GM12874 (cell line): ENCODE data around the gene ARIH1.

ENCODE experiments used
- CTCF ChIP-seq: IDR thresholded peaks from 2 replicates; pipeline ENCODE4 v1.5.1; 2011; ENCODE audit warnings: low read depth, mild to moderate bottlenecking, control low read depth, low read length, moderate library complexity; ENCODE audit not compliant: insufficient read depth

ARIH1 gene

GRCh38 chr15:72541674-72542073 lies 67.5 kb downstream of the ARIH1 start:
- no peak for TF ChIP-seq CTCF

- TF ChIP-seq CTCF, result no peak
These were observed 71.0 kb downstream of the ARIH1 start for GRCh38 chr15:72545156-72545555.

- TF ChIP-seq CTCF, result no peak
These were observed 80.6 kb downstream of the ARIH1 start for GRCh38 chr15:72554471-72555425.

DNA sequence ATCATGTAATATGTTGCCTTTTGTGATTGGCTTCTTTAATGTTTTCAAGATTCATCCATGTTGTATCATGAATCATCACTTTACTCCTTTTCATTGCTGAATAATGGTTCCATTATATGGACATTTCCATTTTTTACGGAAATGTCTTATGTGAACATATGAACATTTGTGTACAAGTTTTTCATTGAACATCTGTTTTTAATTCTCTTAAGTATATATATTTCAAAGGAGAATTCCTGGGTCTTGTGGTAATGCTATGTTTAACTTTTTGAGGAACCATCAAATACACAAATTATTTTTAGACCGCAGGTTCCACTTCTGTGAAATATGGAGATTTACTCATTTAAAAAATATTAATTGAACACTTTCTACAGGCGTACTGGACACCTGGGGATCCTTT lies 85.7 kb downstream of the ARIH1 start:
- no peak for TF ChIP-seq CTCF

DNA sequence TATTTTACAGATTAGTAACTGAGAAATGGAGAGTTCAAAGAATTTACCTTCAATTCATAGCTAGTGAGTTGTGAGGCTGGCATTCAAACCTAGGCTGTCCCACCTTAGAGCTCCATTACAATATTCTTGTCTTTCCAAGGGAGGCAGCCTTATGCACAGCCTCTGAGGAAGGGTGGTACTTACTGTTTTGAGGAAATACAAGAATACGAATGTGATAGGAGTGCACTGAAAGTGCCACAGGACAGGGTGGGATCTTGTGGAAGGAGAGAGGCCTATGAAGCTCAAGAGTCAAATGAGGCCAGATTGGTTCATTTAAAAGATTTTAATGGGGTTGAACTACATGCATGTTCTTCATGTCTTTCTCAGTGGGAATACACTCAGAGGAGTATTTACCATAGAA lies 86.3 kb downstream of the ARIH1 start:
- no peak for TF ChIP-seq CTCF

DNA sequence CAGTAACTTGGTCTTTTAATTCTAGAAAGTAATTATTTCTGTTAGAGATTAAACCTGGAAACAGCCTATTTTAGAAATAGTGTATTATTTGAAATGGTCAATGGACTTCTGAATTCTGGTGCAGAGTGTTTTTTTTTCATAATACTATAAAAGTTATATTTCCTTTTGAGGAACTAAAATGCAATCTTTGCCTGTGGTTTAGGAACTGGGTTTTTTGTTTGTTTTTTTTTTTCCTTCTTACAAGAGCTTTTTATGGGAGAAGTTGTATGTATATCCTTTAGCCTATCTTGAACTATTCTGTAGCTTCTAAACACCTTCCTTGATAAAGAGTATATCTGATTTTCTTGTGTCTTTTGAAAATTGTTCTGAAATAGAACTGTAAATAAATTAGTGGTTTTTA lies 88.3 kb downstream of the ARIH1 start:
- no peak for TF ChIP-seq CTCF

- no peak for TF ChIP-seq CTCF
These were observed 88.7 kb downstream of the ARIH1 start for GRCh38 chr15:72562878-72563277.
